SH-SY5Y (cell line): Measurements from ENCODE around the gene TECPR1.

Experiments
- GATA2 ChIP-seq: IDR thresholded peaks from 2 replicates; pipeline ENCODE4 v1.6.1; 2011; ENCODE audit warnings: mild to moderate bottlenecking, low read depth, low read length
- GATA3 ChIP-seq: IDR thresholded peaks from 2 replicates; pipeline ENCODE4 v1.6.1; 2011; ENCODE audit warnings: low read depth, mild to moderate bottlenecking, low read length, moderate library complexity

The TECPR1 gene

DNA sequence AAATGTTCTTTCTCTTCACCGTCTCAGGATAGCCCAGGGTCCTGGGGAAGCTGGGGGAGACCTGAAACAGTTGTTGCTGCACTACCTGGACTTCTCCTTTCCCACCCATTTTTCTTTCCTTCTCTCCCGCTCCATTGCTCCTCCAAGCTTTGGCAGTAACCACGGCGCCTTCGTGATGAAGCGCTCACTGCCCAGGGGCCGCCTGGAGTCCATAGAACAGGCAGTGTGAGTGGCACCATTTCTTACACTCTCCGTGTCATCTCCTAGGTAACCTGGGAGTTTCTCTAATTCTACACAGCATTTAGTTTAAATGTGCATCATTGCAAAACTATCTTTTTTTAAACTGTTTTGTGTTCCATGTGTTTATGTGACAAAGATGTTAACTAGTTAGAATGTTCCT, 81.1 kb downstream of the TECPR1 start:
- TF ChIP-seq GATA3 (no peak), GATA2 (no peak)

- TF ChIP-seq GATA3 (no peak), GATA2 (no peak)
Observed at GRCh38 chr7:98168904-98169621, 83.0 kb downstream of the TECPR1 start.

DNA sequence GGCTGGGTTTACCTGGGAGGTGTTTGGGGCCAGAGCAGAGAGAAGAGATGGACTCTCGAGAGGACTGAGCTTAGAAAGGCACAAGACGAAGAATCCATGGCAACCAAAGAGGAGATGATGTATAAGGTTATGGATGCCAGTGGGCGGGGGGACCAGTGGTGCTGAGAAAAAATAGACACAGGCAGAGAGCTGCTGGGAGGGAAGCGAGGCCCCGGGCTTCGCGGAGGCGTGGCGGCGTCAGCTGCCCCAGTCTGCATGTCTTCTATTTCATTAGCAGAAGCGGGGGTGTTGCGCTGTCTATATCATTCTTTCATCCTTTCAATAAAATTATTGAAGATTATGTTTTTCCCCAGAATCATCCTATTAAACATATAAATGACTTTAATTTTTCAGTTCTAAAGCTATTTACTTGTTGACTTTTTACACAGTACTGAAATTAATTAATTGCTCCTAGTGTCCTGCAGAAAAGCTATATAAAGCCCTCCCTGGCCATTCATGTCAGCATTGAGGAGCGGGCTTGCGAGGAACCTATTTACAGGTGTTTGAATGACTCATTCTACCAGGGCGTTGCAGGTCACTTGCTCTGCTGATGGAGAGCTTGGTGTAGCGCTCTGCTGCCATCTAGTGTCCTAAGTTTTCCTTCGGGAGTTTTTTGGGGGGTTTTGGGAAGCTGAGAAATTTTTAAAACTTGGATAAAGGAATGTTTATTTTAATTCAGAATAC, 83.7 kb downstream of the TECPR1 start:
- TF ChIP-seq GATA3 (no peak), GATA2 (no peak)

DNA sequence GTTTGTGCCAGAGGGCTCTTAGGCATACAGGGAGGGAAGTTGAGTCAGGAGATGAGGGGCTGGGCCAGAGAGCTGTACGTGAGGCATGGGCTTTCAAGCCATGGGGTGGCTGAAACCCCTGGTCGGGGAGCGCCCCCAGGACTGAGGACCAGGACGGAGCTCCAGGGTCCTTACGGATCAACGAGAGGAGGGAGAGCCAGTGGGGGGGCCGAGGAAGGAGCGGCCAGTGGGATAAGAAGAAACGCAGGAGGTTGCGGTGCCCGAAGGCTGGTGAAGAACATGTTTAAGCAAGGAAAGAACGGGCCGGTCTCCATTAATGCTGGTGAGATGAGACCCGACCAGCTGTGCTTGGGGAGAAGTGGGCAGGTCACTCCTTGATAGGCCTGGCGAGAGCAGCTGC, 84.4 kb downstream of the TECPR1 start:
- TF ChIP-seq GATA2: no peak
- no peak for TF ChIP-seq GATA3

- TF ChIP-seq GATA3 (no peak), GATA2 (no peak)
Observed at GRCh38 chr7:98166668-98166970, 85.4 kb downstream of the TECPR1 start.

DNA sequence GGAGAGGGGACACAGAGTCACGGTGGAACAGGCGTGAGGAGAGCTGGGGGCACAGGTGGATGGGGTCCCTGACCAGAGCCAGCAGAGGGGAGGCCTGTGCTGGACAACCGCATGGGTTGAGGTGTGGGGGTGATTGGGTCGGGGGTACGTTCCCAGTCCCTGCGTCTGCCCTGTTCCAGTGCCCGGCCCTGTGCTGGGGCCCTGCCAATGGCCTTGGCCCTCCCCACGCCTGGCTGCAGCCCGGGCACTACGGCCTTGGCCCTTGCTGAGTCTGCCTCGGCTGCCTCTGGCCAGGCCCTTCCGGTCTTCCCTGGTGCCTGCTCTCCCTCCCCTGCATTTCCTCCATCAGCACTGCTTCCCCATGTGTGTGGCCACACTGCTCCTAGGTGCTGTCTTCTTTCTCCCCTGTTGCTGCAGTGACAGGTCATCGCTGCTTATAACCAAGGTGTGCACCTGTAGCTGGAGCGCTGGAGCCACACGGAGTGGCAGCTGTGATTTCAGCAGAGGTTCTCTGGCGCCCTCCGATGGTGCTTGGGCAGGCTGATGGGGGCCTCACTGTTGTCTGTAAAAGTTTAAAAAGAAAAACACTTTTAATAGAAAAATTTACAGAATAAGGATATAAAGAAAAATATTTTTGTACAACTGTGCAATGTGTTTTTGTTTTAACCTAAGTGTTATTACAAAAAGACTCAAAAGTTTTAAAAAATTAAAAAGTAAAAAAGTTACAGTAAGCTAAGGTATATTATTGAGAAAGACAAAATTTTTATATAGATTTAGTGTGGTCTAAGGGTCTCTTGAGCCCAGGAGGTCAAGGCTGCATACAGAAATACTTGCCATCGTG, 86.0 kb downstream of the TECPR1 start:
- TF ChIP-seq GATA2: no peak
- TF ChIP-seq GATA3: no peak
